ENCODE measurements around the gene PRKG2.

DNA sequence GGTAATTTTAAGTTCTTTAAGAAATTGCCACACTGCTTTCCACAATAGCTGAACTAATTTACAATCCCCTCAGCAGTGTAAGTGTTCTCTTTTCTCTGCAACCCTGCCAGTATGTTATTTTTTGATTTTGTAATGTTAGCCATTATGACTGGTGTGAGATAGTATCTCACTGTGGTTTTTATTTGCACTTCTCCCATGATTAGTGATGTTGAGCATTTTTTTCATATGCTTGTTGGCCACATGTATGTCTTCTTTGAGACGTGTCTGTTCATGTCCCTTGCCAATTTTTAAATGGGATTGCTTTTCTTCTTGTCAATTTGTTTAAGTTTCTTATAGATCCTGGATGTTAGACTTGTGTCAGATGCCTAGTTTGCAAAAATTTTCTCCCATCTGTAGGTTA is 98.5 kb downstream of the PRKG2 start:
- TF ChIP-seq, protein P1, sequence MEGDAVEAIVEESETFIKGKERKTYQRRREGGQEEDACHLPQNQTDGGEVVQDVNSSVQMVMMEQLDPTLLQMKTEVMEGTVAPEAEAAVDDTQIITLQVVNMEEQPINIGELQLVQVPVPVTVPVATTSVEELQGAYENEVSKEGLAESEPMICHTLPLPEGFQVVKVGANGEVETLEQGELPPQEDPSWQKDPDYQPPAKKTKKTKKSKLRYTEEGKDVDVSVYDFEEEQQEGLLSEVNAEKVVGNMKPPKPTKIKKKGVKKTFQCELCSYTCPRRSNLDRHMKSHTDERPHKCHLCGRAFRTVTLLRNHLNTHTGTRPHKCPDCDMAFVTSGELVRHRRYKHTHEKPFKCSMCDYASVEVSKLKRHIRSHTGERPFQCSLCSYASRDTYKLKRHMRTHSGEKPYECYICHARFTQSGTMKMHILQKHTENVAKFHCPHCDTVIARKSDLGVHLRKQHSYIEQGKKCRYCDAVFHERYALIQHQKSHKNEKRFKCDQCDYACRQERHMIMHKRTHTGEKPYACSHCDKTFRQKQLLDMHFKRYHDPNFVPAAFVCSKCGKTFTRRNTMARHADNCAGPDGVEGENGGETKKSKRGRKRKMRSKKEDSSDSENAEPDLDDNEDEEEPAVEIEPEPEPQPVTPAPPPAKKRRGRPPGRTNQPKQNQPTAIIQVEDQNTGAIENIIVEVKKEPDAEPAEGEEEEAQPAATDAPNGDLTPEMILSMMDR (IDR thresholded peaks at IDR 0.05), result no peak
- no peak for TF ChIP-seq EP300 (IDR thresholded peaks at IDR 0.05)
- TF ChIP-seq POLR2A (IDR thresholded peaks at IDR 0.05), result no peak
- TF ChIP-seq POLR2AphosphoS5 (IDR thresholded peaks at IDR 0.05), result no peak
